IMR-90 (cell line): ENCODE results near the gene PRODH2. TPM values are rescaled to one million over a fixed set of nuclear protein-coding genes. Genes with fewer than 3 reads are reported as not detected.

Experiments used
- ATAC-seq: fragments of 200-7000 bp; cut with Tn5 transposase; 2 replicates; pipeline ENCODE4 v1.9.1; 2020; ENCODE audit warnings: low read depth, mild to moderate bottlenecking, moderate library complexity
- BruUV-seq: library from RNA; stranded (reverse); fragments of 400-500 nt; replicated peaks from 2 replicates; lab custom pipeline; 2021; lab: Mats Ljungman, UMichigan
- CTCF ChIA-PET: fragments of 300-600 bp; formaldehyde crosslinking; extraction: SDS; loops from one replicate; lab custom pipeline; 2021; ENCODE audit warnings: antibody characterized with exemption; lab: Yijun Ruan, JAX
- POLR2A ChIA-PET: fragments of 300-600 bp; sonication (Branson Sonifier 250); formaldehyde crosslinking; loops from one replicate; lab custom pipeline; 2022; ENCODE audit warnings: antibody characterized with exemption; ENCODE audit not compliant: unreplicated experiment; lab: Charles Lee
- DNase-seq: peaks from one replicate; pipeline ENCODE4 v3.0.0; 2013
- H2AFZ ChIP-seq: replicated peaks from 2 replicates; pipeline ENCODE3; 2013; ENCODE audit warnings: low read length, mild to moderate bottlenecking; ENCODE audit not compliant: poor library complexity
- H2AK5ac ChIP-seq: 2 replicates; pipeline ENCODE4 v1.6.1; 2013; ENCODE audit warnings: low read depth, low read length, inconsistent platforms
- H2AK9ac ChIP-seq: replicated peaks from 2 replicates; pipeline ENCODE3; 2013; ENCODE audit warnings: mild to moderate bottlenecking, low read depth, low read length, moderate library complexity; ENCODE audit not compliant: poor library complexity
- H2BK120ac ChIP-seq: 2 replicates; pipeline ENCODE4 v1.6.1; 2013; ENCODE audit warnings: low read depth, low read length, inconsistent platforms
- H2BK15ac ChIP-seq: 3 replicates; pipeline ENCODE4 v1.6.1; 2013; ENCODE audit warnings: low read depth, low read length, inconsistent platforms
- H2BK20ac ChIP-seq: 2 replicates; pipeline ENCODE4 v1.6.1; 2013; ENCODE audit warnings: low read depth, mild to moderate bottlenecking, inconsistent platforms, low read length, moderate library complexity
- H2BK5ac ChIP-seq: 2 replicates; pipeline ENCODE4 v1.6.1; 2013; ENCODE audit warnings: mild to moderate bottlenecking, low read depth, low read length, inconsistent platforms; ENCODE audit not compliant: poor library complexity, severe bottlenecking
- H3K14ac ChIP-seq: replicated peaks from 2 replicates; pipeline ENCODE4 v1.6.1; 2013; ENCODE audit warnings: low read depth, low read length, inconsistent platforms
- H3K18ac ChIP-seq: 2 replicates; pipeline ENCODE4 v1.6.1; 2013; ENCODE audit warnings: low read depth, low read length, control low read depth
- H3K23ac ChIP-seq: 2 replicates; pipeline ENCODE4 v1.6.1; 2013; ENCODE audit warnings: low read depth, low read length, inconsistent platforms
- H3K27ac ChIP-seq: 2 replicates; pipeline ENCODE4 v1.5.1; 2013; ENCODE audit warnings: mild to moderate bottlenecking, control low read depth, low read length; ENCODE audit not compliant: insufficient read depth
- H3K27me3 ChIP-seq: 2 replicates; pipeline ENCODE4 v1.6.1; 2013; ENCODE audit warnings: low read length; ENCODE audit not compliant: control insufficient read depth, insufficient read depth
- H3K36me3 ChIP-seq: 2 replicates; pipeline ENCODE4 v1.6.1; 2013; ENCODE audit warnings: low read length, mixed read lengths; ENCODE audit not compliant: control insufficient read depth, insufficient read depth
- H3K4ac ChIP-seq: 2 replicates; pipeline ENCODE4 v1.6.1; 2013; ENCODE audit warnings: low read depth, low read length, inconsistent platforms
- H3K4me1 ChIP-seq: 2 replicates; pipeline ENCODE4 v1.6.1; 2013; ENCODE audit warnings: low read length, mixed read lengths; ENCODE audit not compliant: control insufficient read depth, insufficient read depth
- H3K4me2 ChIP-seq: 2 replicates; pipeline ENCODE4 v1.6.1; 2013; ENCODE audit warnings: low read depth, mild to moderate bottlenecking, control low read depth, low read length, moderate library complexity
- H3K4me3 ChIP-seq: 2 replicates; pipeline ENCODE4 v1.5.1; 2013; ENCODE audit warnings: low read depth, mild to moderate bottlenecking, control low read depth, low read length, moderate library complexity; ENCODE audit not compliant: insufficient read depth
- H3K56ac ChIP-seq: 2 replicates; pipeline ENCODE4 v1.6.1; 2013; ENCODE audit warnings: low read length, inconsistent platforms; ENCODE audit not compliant: insufficient read depth; ENCODE audit errors: extremely low read depth
- H3K79me1 ChIP-seq, 2 experiments: 2 replicates each; pipeline ENCODE4 v1.6.1; 2013; ENCODE audit warnings: low read length in 2 of 2, inconsistent platforms in 1 of 2, low read depth in 1 of 2
- H3K9ac ChIP-seq: 2 replicates; pipeline ENCODE4 v1.6.1; 2013; ENCODE audit warnings: low read depth, low read length, control low read depth
- H3K9me1 ChIP-seq: 2 replicates; pipeline ENCODE4 v1.6.1; 2013; ENCODE audit warnings: low read length, inconsistent platforms; ENCODE audit not compliant: insufficient read depth
- H3K9me3 ChIP-seq: 2 replicates; pipeline ENCODE4 v1.6.1; 2013; ENCODE audit warnings: low read length; ENCODE audit not compliant: control insufficient read depth, insufficient read depth
- H4K20me1 ChIP-seq: 2 replicates; pipeline ENCODE4 v1.6.1; 2013; ENCODE audit warnings: low read length, inconsistent platforms; ENCODE audit not compliant: insufficient read depth
- H4K5ac ChIP-seq: 2 replicates; pipeline ENCODE4 v1.6.1; 2013; ENCODE audit warnings: mild to moderate bottlenecking, low read depth, low read length, control low read depth
- H4K8ac ChIP-seq, 2 experiments: 2 replicates each; pipeline ENCODE4 v1.6.1; 2013; ENCODE audit warnings: low read depth in 2 of 2, low read length in 2 of 2, control low read depth in 1 of 2, inconsistent platforms in 1 of 2
- H4K91ac ChIP-seq: 2 replicates; pipeline ENCODE4 v1.6.1; 2013; ENCODE audit warnings: low read depth, low read length, inconsistent platforms; ENCODE audit not compliant: insufficient read depth
- BHLHE40 ChIP-seq: fragments of 150-350 bp; IDR thresholded peaks from 2 replicates; pipeline ENCODE4 v1.6.1; 2016; ENCODE audit warnings: mild to moderate bottlenecking, low read depth, low read length
- CEBPB ChIP-seq: IDR thresholded peaks from 2 replicates; pipeline ENCODE4 v1.6.1; 2012; ENCODE audit warnings: low read depth, low read length, improper control_type of control experiment
- CHD1 ChIP-seq: IDR thresholded peaks from 2 replicates; pipeline ENCODE4 v1.6.1; 2012; ENCODE audit warnings: low read depth, low read length, improper control_type of control experiment
- ELK1 ChIP-seq: fragments of 150-350 bp; IDR thresholded peaks from 2 replicates; pipeline ENCODE4 v1.6.1; 2016; ENCODE audit warnings: low read depth, mild to moderate bottlenecking, low read length, moderate library complexity, borderline replicate concordance
- MAZ ChIP-seq: IDR thresholded peaks from 2 replicates; pipeline ENCODE4 v1.6.1; 2012; ENCODE audit warnings: low read depth, mild to moderate bottlenecking, low read length, improper control_type of control experiment, moderate library complexity, borderline replicate concordance
- MXI1 ChIP-seq: IDR thresholded peaks from 2 replicates; pipeline ENCODE4 v1.6.1; 2012; ENCODE audit warnings: low read depth, mild to moderate bottlenecking, low read length, moderate library complexity, borderline replicate concordance
- NFE2L2 ChIP-seq: fragments of 150-350 bp; IDR thresholded peaks from 2 replicates; pipeline ENCODE4 v1.6.1; 2016; ENCODE audit warnings: low read depth, mild to moderate bottlenecking, low read length
- RAD21 ChIP-seq: IDR thresholded peaks from 2 replicates; pipeline ENCODE4 v1.6.1; 2012; ENCODE audit warnings: low read length, improper control_type of control experiment
- RFX5 ChIP-seq: IDR thresholded peaks from 2 replicates; pipeline ENCODE4 v1.8.0; 2012; ENCODE audit warnings: low read depth, mild to moderate bottlenecking, low read length, moderate library complexity
- SMC3 ChIP-seq: fragments of 150-350 bp; IDR thresholded peaks from 2 replicates; pipeline ENCODE4 v1.6.1; 2016; ENCODE audit warnings: low read depth, mild to moderate bottlenecking, antibody characterized with exemption, low read length, moderate library complexity
- WGBS, 2 experiments: methylation state at CpG; one replicate each; pipeline versions ENCODE4 v1.1.5 to v1.1.7; 2013; ENCODE audit warnings: missing lambda C conversion rate in 2 of 2; ENCODE audit not compliant: insufficient read length in 1 of 2; ENCODE audit errors: extremely low coverage in 2 of 2; 5-methylcytosine and 5-hydroxymethylcytosine counted together
- dilution Hi-C: fragments of 300-500 bp; cut with HindIII; formaldehyde crosslinking; loops from one replicate; pipeline ENCODE4 v1.14.3; 2018; ENCODE audit warnings: low sequenced_read_pairs; ENCODE audit not compliant: unreplicated experiment
- in situ Hi-C: fragments of 300-500 bp; cut with MboI; formaldehyde crosslinking; loops from 3 replicates; pipeline ENCODE4 v1.14.3; 2019; ENCODE audit warnings: low sequenced_read_pairs, inconsistent platforms, mixed read lengths
- intact Hi-C: fragments of 100-400 bp; cut with micrococcal nuclease; formaldehyde crosslinking; loops from 2 replicates; pipeline ENCODE4 v1.10.0; 2022
- polyA plus RNA-seq, 3 experiments: library from polyadenylated mRNA; depleted of rRNA; stranded (reverse); fragments of >200 nt; gene quantifications; 2 replicates each; pipeline ENCODE4 v1.2.3, GENCODE V29; 2012; ENCODE audit warnings: low replicate concordance in 1 of 3
- total RNA-seq: library from RNA; depleted of rRNA; stranded (reverse); fragments of >200 nt; gene quantifications from 2 replicates; pipeline ENCODE4 v1.2.3, GENCODE V29; 2012
- TF ChIP-seq, protein P1 (sequence below): fragments of 150-350 bp; IDR thresholded peaks from 2 replicates; pipeline ENCODE4 v1.6.1; 2017; ENCODE audit warnings: mild to moderate bottlenecking, antibody characterized with exemption, low read length, low read depth
- TF ChIP-seq, protein P2 (sequence below): conservative IDR thresholded peaks from 2 replicates; pipeline ENCODE4 v1.5.1; 2012; ENCODE audit warnings: mild to moderate bottlenecking, low read depth, low read length, improper control_type of control experiment

Gene PRODH2
- total and polyA plus RNA-seq, 2 of the 4 experiments (the other 2 are of a cell fraction), result not detected

- H3K4me3 ChIP-seq, result no peak overlapping the region
- no peak overlapping the region for H3K23ac ChIP-seq
- ChIA-PET CTCF (no interaction called here), POLR2A (no interaction called here)
- no peak overlapping the region for H3K14ac ChIP-seq
- no peak overlapping the region for H3K27ac ChIP-seq
- H2BK20ac ChIP-seq, result no peak overlapping the region
- no peak overlapping the region for H3K4me2 ChIP-seq
- H4K8ac ChIP-seq, result no peak overlapping the region
- H3K4me1 ChIP-seq, result no peaks in the 10 kb centered on the region
- no peak for TF ChIP-seq MXI1
- no peak for TF ChIP-seq RFX5
- TF ChIP-seq RAD21, result no peak
- no peak for TF ChIP-seq ELK1
- no peak for TF ChIP-seq NFE2L2
- no peak for TF ChIP-seq SMC3
- no peak for TF ChIP-seq CEBPB
- TF ChIP-seq, protein P1, sequence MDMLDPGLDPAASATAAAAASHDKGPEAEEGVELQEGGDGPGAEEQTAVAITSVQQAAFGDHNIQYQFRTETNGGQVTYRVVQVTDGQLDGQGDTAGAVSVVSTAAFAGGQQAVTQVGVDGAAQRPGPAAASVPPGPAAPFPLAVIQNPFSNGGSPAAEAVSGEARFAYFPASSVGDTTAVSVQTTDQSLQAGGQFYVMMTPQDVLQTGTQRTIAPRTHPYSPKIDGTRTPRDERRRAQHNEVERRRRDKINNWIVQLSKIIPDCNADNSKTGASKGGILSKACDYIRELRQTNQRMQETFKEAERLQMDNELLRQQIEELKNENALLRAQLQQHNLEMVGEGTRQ, result no peak
- TF ChIP-seq, protein P2, sequence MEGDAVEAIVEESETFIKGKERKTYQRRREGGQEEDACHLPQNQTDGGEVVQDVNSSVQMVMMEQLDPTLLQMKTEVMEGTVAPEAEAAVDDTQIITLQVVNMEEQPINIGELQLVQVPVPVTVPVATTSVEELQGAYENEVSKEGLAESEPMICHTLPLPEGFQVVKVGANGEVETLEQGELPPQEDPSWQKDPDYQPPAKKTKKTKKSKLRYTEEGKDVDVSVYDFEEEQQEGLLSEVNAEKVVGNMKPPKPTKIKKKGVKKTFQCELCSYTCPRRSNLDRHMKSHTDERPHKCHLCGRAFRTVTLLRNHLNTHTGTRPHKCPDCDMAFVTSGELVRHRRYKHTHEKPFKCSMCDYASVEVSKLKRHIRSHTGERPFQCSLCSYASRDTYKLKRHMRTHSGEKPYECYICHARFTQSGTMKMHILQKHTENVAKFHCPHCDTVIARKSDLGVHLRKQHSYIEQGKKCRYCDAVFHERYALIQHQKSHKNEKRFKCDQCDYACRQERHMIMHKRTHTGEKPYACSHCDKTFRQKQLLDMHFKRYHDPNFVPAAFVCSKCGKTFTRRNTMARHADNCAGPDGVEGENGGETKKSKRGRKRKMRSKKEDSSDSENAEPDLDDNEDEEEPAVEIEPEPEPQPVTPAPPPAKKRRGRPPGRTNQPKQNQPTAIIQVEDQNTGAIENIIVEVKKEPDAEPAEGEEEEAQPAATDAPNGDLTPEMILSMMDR, result no peak
- TF ChIP-seq CHD1, result no peak
- TF ChIP-seq BHLHE40, result no peak
- TF ChIP-seq MAZ, result no peak
- no peak for DNase-seq
- H2BK15ac ChIP-seq, result no peak overlapping the region
- H3K4ac ChIP-seq, result no peak overlapping the region
- H4K20me1 ChIP-seq, result no peaks in the 10 kb centered on the region
- no peaks in the 10 kb centered on the region for H3K9me1 ChIP-seq
- H3K9me3 ChIP-seq, result no peaks in the 10 kb centered on the region
- H3K9ac ChIP-seq, result no peak overlapping the region
- no TSS peak for BruUV-seq
- dilution Hi-C loops (no loop called here), in situ Hi-C loops (no loop called here), intact Hi-C loops (loop anchor here (2.0 kb wide), 1 partner anchor 49 kb away; no protein-coding TSS in a partner anchor)
- H4K91ac ChIP-seq, result no peak overlapping the region
- H3K36me3 ChIP-seq, result no peaks in the 10 kb centered on the region
- no peak overlapping the region for H3K56ac ChIP-seq
- H4K5ac ChIP-seq, result no peak overlapping the region
- 39% methylated on average over 8 of the region's 32 CpGs; no CpG with 5 or more reads in 1 of the 2 experiments for WGBS, 2 experiments
- no peak overlapping the region for H3K18ac ChIP-seq
- no peak overlapping the region for H2AK9ac ChIP-seq
- ATAC-seq, result no peak
- peaks cover 68% of the 10 kb centered on the region for H3K27me3 ChIP-seq
- no peak overlapping the region for H2BK120ac ChIP-seq
- no peak overlapping the region for H2BK5ac ChIP-seq
- H2AK5ac ChIP-seq, result no peak overlapping the region
- no peaks in the 10 kb centered on the region for H3K79me1 ChIP-seq
- peak overlapping the region; percentile 63 for H2AFZ ChIP-seq
These were observed 38.8 kb upstream of the PRODH2 start for GRCh38 chr19:35851213-35852028.
